Measurements from ENCODE around the gene TBC1D10B.

DNA sequence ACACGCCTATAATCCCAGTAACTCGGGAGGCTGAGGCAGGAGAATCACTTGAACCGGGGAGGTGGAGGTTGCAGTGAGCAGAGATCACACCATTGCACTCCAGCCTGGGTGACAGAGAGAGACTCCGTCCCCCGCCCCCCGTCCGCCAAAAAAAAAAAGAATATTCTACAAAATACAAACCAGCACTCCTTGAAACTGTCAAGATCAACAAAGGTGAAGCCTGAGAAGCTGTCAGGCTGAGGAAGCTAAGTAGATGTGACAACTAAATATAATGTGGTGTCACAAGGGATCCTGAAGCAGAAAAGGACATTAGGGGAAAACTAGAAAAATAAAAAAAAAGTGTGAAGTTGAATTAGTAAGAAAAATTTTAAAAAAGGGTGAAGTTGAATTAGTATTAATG lies 21.4 kb downstream of the TBC1D10B start:
- TF ChIP-seq, protein P1, sequence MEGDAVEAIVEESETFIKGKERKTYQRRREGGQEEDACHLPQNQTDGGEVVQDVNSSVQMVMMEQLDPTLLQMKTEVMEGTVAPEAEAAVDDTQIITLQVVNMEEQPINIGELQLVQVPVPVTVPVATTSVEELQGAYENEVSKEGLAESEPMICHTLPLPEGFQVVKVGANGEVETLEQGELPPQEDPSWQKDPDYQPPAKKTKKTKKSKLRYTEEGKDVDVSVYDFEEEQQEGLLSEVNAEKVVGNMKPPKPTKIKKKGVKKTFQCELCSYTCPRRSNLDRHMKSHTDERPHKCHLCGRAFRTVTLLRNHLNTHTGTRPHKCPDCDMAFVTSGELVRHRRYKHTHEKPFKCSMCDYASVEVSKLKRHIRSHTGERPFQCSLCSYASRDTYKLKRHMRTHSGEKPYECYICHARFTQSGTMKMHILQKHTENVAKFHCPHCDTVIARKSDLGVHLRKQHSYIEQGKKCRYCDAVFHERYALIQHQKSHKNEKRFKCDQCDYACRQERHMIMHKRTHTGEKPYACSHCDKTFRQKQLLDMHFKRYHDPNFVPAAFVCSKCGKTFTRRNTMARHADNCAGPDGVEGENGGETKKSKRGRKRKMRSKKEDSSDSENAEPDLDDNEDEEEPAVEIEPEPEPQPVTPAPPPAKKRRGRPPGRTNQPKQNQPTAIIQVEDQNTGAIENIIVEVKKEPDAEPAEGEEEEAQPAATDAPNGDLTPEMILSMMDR (IDR thresholded peaks at IDR 0.05) = no peak
- TF ChIP-seq POLR2A (IDR thresholded peaks at IDR 0.05) = no peak

All from adrenal gland (tissue), 5 donors.